Lower leg skin (tissue), 3 donors: Measurements from ENCODE around the gene ITSN1.

Experiments used
- POLR2A ChIP-seq, 2 donors: fragments of 450-650 bp; IDR thresholded peaks; one replicate each; pipeline ENCODE4 v1.6.1; 2016 to 2017; ENCODE audit warnings: antibody characterized with exemption in 2 of 2, mild to moderate bottlenecking in 1 of 2, moderate library complexity in 1 of 2
- TF ChIP-seq, protein P1 (sequence below), 3 donors: fragments of 450-650 bp; IDR thresholded peaks; one replicate each; pipeline ENCODE4 v1.5.1; 2016; ENCODE audit warnings: antibody characterized with exemption in 3 of 3, mild to moderate bottlenecking in 3 of 3, moderate library complexity in 2 of 3

DNA sequence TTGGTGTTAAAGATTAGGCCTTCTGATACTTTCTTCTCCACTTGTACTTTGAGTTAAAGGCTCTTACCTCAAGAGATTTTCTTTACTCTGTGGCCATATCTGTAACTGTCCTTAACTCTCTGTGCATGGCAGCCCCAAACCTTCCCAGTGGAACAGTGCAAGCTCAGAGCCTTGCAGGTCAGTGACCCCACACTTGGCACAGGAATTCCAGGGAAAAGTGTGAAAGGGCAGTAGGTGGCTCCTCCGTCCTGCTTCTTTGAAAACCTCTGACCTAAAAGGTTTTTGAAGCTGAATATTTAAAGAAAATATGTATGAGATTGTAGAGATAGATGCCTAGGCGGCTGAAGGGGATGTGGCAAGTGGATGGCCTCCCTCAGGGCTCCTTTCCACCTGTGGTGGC is 26.3 kb downstream of the ITSN1 start:
- TF ChIP-seq, protein P1, sequence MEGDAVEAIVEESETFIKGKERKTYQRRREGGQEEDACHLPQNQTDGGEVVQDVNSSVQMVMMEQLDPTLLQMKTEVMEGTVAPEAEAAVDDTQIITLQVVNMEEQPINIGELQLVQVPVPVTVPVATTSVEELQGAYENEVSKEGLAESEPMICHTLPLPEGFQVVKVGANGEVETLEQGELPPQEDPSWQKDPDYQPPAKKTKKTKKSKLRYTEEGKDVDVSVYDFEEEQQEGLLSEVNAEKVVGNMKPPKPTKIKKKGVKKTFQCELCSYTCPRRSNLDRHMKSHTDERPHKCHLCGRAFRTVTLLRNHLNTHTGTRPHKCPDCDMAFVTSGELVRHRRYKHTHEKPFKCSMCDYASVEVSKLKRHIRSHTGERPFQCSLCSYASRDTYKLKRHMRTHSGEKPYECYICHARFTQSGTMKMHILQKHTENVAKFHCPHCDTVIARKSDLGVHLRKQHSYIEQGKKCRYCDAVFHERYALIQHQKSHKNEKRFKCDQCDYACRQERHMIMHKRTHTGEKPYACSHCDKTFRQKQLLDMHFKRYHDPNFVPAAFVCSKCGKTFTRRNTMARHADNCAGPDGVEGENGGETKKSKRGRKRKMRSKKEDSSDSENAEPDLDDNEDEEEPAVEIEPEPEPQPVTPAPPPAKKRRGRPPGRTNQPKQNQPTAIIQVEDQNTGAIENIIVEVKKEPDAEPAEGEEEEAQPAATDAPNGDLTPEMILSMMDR (IDR thresholded peaks at IDR 0.05): no peak
- no peak for TF ChIP-seq POLR2A (IDR thresholded peaks at IDR 0.05)
